HG02571 (cell line): ENCODE measurements around the gene CRIM1.

Source experiments
- ATAC-seq: cut with Tn5 transposase; IDR thresholded peaks from one replicate; pipeline ENCODE4 v1.9.1; 2021; ENCODE audit warnings: mild to moderate bottlenecking, moderate library complexity; ENCODE audit not compliant: unreplicated experiment

CRIM1 gene

GRCh38 chr2:36393738-36394256 lies 38.2 kb downstream of the CRIM1 start:
- no peak for ATAC-seq

- no peak for ATAC-seq
These were observed 39.2 kb downstream of the CRIM1 start for GRCh38 chr2:36394804-36395203.

GRCh38 chr2:36395866-36396265 lies 40.3 kb downstream of the CRIM1 start:
- ATAC-seq = no peak

- ATAC-seq = no peak
These were observed 41.4 kb downstream of the CRIM1 start for GRCh38 chr2:36396878-36397539.

- no peak for ATAC-seq
These were observed 42.3 kb downstream of the CRIM1 start for GRCh38 chr2:36397728-36398413.

- ATAC-seq = no peak
These were observed 43.5 kb downstream of the CRIM1 start for GRCh38 chr2:36399050-36399449.

- ATAC-seq = no peak
These were observed 48.2 kb downstream of the CRIM1 start for GRCh38 chr2:36403675-36404230.

- no peak for ATAC-seq
These were observed 48.7 kb downstream of the CRIM1 start for GRCh38 chr2:36404318-36404717.

- no peak for ATAC-seq
These were observed 49.2 kb downstream of the CRIM1 start for GRCh38 chr2:36404754-36405153.

- ATAC-seq = no peak
These were observed 49.6 kb downstream of the CRIM1 start for GRCh38 chr2:36405183-36405582.

- ATAC-seq = no peak
These were observed 50.7 kb downstream of the CRIM1 start for GRCh38 chr2:36406296-36406695.

- no peak for ATAC-seq
These were observed 51.8 kb downstream of the CRIM1 start for GRCh38 chr2:36407413-36407812.

- no peak for ATAC-seq
These were observed 52.7 kb downstream of the CRIM1 start for GRCh38 chr2:36408198-36408703.

- ATAC-seq = no peak
These were observed 53.8 kb downstream of the CRIM1 start for GRCh38 chr2:36409335-36409734.

- no peak for ATAC-seq
These were observed 54.4 kb downstream of the CRIM1 start for GRCh38 chr2:36409935-36410334.

- no peak for ATAC-seq
These were observed 55.1 kb downstream of the CRIM1 start for GRCh38 chr2:36410681-36411080.

GRCh38 chr2:36411962-36412444 lies 56.4 kb downstream of the CRIM1 start:
- no peak for ATAC-seq

GRCh38 chr2:36413218-36413617 lies 57.6 kb downstream of the CRIM1 start:
- no peak for ATAC-seq

- no peak for ATAC-seq
These were observed 58.7 kb downstream of the CRIM1 start for GRCh38 chr2:36414307-36414706.

GRCh38 chr2:36415381-36416022 lies 59.9 kb downstream of the CRIM1 start:
- ATAC-seq = no peak
